Calu3 (cell line): ENCODE results near the gene MIAT. TPM values are rescaled to one million over a fixed set of nuclear protein-coding genes. Genes with fewer than 3 reads are reported as not detected.

Experiments used
- BruUV-seq: library from RNA; stranded (reverse); fragments of 400-500 nt; replicated peaks from 2 replicates; lab custom pipeline; 2021; lab: Mats Ljungman, UMichigan
- CTCF ChIA-PET: fragments of 300-600 bp; sonication (Branson Sonifier 250); formaldehyde crosslinking; loops from one replicate; lab custom pipeline; 2022; ENCODE audit warnings: antibody characterized with exemption; lab: Charles Lee
- DNase-seq: peaks from one replicate; pipeline ENCODE4 v3.0.0; 2022
- H3K27ac Mint-ChIP-seq: one replicate; pipeline ENCODE4 v1.8.0; 2022; ENCODE audit warnings: mixed read lengths; ENCODE audit not compliant: unreplicated experiment
- H3K27me3 Mint-ChIP-seq: one replicate; pipeline ENCODE4 v1.8.0; 2022; ENCODE audit warnings: mixed read lengths; ENCODE audit not compliant: unreplicated experiment
- H3K36me3 Mint-ChIP-seq: one replicate; pipeline ENCODE4 v1.8.0; 2022; ENCODE audit warnings: mild to moderate bottlenecking, moderate library complexity, mixed read lengths; ENCODE audit not compliant: insufficient read depth, unreplicated experiment
- H3K4me1 Mint-ChIP-seq: one replicate; pipeline ENCODE4 v1.8.0; 2022; ENCODE audit warnings: mild to moderate bottlenecking, low read depth, mixed read lengths; ENCODE audit not compliant: unreplicated experiment
- H3K4me3 Mint-ChIP-seq: one replicate; pipeline ENCODE4 v1.8.0; 2022; ENCODE audit warnings: mild to moderate bottlenecking, low read depth, moderate library complexity, mixed read lengths; ENCODE audit not compliant: unreplicated experiment
- H3K9me3 Mint-ChIP-seq: one replicate; pipeline ENCODE4 v1.8.0; 2022; ENCODE audit warnings: low read depth, mixed read lengths; ENCODE audit not compliant: unreplicated experiment
- CTCF ChIP-seq: fragments of 200-600 bp; IDR thresholded peaks from one replicate; pipeline ENCODE4 v1.8.0; 2022; ENCODE audit warnings: antibody characterized with exemption; ENCODE audit not compliant: unreplicated experiment
- intact Hi-C: fragments of 100-400 bp; cut with micrococcal nuclease; formaldehyde crosslinking; loops from one replicate; pipeline ENCODE4 v1.10.0; 2022; ENCODE audit not compliant: unreplicated experiment
- total RNA-seq: library from RNA; stranded (reverse); gene quantifications from 2 replicates; pipeline ENCODE4 v1.2.3, GENCODE V29; 2022

Gene MIAT
- total RNA-seq, 1 experiment from 2014 or later: 0.52 TPM

- Mint-ChIP-seq H3K4me1 (no peaks in the 10 kb centered on the region), H3K9me3 (no peaks in the 10 kb centered on the region), H3K4me3 (no peak overlapping the region), H3K27me3 (peaks cover 14% of the 10 kb centered on the region), H3K27ac (no peak overlapping the region), H3K36me3 (no peaks in the 10 kb centered on the region)
- no TSS peak for BruUV-seq
- CTCF ChIA-PET: interaction anchor here (0.6 kb wide), 1 partner anchor 27 kb away, joined by 5 read pairs; no protein-coding TSS in a partner anchor
- no peak for DNase-seq
- intact Hi-C loops: no loop called here
- no peak for TF ChIP-seq CTCF
Observed at GRCh38 chr22:26687439-26687838, 30.1 kb downstream of the MIAT start.

GRCh38 chr22:26689513-26690301 lies 32.3 kb downstream of the MIAT start:
- intact Hi-C loops: loop anchor here (2.0 kb wide), 1 partner anchor 27 kb away; no protein-coding TSS in a partner anchor
- H3K4me3 Mint-ChIP-seq: no peak overlapping the region
- CTCF ChIA-PET: no interaction called here

GRCh38 chr22:26690654-26691376 lies 33.4 kb downstream of the MIAT start:
- Mint-ChIP-seq H3K36me3 (no peaks in the 10 kb centered on the region), H3K27ac (no peak overlapping the region), H3K4me1 (no peaks in the 10 kb centered on the region), H3K9me3 (no peaks in the 10 kb centered on the region), H3K4me3 (no peak overlapping the region), H3K27me3 (peaks cover 14% of the 10 kb centered on the region)
- no peak for DNase-seq
- BruUV-seq: no TSS peak
- CTCF ChIA-PET: no interaction called here
- TF ChIP-seq CTCF: no peak
- intact Hi-C loops: no loop called here

More at GRCh38 chr22:26689513-26690301, 32.3 kb downstream of the MIAT start:
- H3K27ac Mint-ChIP-seq: no peak overlapping the region
- BruUV-seq: no TSS peak
- no peaks in the 10 kb centered on the region for H3K9me3 Mint-ChIP-seq
- DNase-seq: no peak
- H3K4me1 Mint-ChIP-seq: no peaks in the 10 kb centered on the region
- H3K36me3 Mint-ChIP-seq: no peaks in the 10 kb centered on the region
- no peak for TF ChIP-seq CTCF
- peaks cover 14% of the 10 kb centered on the region for H3K27me3 Mint-ChIP-seq

- intact Hi-C loops: no loop called here
- Mint-ChIP-seq H3K9me3 (no peaks in the 10 kb centered on the region), H3K4me3 (no peak overlapping the region), H3K4me1 (no peaks in the 10 kb centered on the region), H3K27me3 (peaks cover 14% of the 10 kb centered on the region), H3K27ac (no peak overlapping the region), H3K36me3 (no peaks in the 10 kb centered on the region)
- no peak for TF ChIP-seq CTCF
- CTCF ChIA-PET: no interaction called here
- no TSS peak for BruUV-seq
- no peak for DNase-seq
Observed at GRCh38 chr22:26691377-26691716, 34.0 kb downstream of the MIAT start.
